Measurements from ENCODE around the gene GSTT2.

The GSTT2 gene

DNA sequence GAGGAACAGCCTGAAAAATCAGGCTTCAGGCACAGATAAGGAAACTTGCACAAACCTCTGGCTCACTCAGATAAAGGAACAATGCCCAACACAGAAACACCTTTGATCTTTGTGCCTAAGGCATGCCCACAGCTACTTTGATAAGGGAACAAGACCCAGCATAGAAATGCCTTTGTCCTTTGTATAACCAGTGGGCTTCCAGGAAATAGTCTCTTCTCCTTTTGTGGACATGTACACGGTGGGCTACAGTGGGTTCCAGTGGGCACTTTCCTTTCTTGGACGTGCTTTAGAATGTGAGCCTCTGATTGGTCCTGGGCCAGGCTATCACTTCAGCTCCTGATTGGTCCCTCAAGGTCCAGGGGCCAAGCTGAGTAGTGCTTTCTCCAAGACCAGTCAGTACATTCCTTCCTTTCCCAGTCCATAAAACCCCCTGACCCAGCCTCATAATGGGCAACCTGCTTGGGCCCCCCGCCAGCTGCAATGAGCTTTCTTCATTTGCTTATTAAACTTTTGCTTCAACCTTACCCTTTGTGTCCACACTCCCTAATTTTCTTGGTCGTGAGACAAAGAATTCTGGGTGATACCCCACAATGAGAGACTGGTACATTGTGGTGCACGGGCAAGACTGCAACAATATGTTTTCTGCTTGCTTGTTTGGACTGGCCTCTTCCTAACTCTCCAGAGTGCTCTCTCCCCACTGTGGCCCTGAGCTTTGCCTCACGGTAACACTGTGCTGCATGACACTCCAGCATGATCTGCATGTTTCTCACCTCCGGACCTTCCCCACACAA, 29.5 kb downstream of the GSTT2 start:
- DNase-seq = no peak

GRCh38 chr22:24010018-24010391, 30.1 kb downstream of the GSTT2 start:
- no peak for DNase-seq

DNA sequence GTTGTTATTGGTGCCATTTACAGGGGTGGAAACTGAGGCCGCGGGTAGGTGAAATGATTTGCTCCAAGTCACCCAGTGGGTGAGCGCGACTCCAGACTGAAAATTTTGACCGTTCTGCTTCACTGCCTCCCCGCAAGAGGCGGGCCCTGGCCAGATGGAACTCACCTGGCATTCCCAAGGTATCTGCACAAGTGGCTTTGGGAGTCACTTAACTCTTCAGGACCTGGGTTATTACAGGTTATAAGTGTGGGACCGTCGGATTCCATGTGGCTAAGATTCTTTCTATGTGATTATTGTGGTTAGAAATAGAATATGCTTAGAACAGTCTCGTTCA, 31.8 kb downstream of the GSTT2 start:
- no peak for DNase-seq

DNA sequence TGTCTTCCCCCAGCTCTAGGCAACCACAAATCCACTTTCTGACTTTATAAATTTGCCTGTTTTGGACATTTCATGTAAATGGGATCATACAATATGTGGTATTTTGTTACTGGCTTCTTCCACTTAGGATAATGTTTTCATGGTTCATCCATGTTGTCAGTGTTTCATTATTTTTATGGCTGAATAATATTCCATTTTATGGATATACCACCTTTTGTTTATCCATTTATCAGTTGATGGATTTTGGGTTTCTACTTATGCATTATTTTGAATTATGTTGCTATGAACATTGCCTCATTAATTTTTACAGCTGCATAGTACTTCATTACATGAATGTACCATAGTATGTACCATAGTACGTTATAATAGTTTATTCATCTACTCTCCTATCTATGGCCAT, 36.2 kb downstream of the GSTT2 start:
- DNase-seq = no peak

DNA sequence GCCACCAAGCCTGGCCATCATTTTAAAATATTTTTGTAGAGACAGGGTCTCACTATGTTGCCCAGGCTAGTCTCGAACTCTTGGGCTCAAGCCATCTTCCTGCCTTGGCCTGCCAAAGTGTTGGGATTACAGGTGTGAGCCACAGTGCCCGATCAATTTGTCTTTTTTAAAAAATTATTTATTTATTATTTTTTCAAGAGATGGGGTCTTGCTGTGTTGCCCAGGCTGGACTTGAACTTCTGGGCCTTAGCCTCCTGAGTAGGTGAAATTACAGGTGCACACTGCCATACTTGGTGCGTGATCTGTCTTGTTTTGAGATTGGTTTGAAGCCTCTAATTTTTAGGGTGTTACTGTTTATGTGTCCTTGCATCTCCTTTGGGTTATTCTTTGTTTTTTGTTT, 41.4 kb downstream of the GSTT2 start:
- DNase-seq = no peak

DNA sequence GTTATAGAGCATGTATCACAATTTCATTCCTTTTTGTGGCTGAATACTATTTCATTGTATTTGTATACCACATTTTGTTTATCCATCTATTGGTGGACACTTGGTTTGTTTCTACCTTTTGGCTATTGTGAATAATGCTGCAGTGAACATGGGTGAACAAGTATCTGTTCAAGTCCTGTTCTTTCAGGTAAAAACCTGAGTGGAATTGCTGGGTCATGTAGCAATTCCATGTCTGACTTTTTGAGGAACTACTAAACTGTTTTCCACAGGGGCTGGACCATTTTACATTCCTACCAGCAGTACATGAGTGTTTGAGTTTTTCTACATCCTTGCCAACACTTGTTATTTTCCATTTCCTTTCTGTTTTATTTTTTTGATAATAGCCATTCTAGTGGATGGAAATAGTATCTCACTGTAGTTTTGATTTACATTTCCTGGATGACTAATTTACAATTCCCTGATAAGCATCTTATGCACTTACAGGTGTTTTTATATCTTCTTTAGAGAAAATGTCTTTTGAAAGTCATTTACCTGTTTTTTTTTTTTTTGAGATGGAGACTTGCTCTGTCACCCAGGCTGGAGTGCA, 43.4 kb downstream of the GSTT2 start:
- DNase-seq = no peak

DNA sequence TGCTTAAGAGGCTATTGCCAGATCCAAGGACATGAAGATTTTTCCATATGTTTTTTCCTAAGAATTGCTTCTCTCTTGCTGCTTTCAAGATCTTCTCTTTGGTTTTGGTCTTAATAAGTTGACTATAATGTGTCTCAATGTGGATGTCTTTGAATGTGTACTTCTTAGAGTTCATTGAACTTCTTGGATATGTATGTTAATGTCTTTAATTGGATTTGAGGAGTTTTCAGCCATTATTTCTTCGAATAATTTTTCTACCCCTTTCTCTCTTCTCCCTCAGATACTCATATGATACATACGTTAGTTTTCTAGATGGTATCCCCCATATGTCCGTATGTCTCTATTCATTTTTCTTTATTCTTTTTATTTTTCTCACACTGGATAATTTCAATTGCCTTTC, 44.4 kb downstream of the GSTT2 start:
- DNase-seq = no peak

GRCh38 chr22:24025475-24025874, 45.5 kb downstream of the GSTT2 start:
- DNase-seq = no peak

- no peak for DNase-seq
Observed at GRCh38 chr22:24026056-24026455, 46.1 kb downstream of the GSTT2 start.

DNA sequence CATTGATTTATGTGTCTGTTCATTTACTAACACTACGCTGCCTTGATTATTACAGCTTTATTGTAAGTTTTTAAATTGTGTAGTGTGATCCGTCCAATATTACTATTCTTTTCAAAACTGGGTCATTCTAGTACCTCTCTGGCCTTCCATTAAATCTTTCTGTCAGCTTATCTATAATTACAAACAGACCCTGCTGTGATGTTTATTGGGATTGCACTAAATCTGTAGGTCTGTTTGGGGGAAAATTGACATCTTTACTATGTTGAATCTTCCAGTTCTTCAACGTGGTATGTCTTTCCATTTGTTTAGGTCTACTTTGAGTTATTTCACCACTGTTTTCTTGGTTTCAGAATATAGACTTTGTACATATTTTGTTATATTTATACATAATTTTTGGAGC, 46.8 kb downstream of the GSTT2 start:
- no peak for DNase-seq

- DNase-seq = no peak
Observed at GRCh38 chr22:24027389-24027975, 47.5 kb downstream of the GSTT2 start.

GRCh38 chr22:24027991-24028390, 48.1 kb downstream of the GSTT2 start:
- DNase-seq = no peak

- DNase-seq = no peak
Observed at GRCh38 chr22:24028533-24028932, 48.6 kb downstream of the GSTT2 start.

DNA sequence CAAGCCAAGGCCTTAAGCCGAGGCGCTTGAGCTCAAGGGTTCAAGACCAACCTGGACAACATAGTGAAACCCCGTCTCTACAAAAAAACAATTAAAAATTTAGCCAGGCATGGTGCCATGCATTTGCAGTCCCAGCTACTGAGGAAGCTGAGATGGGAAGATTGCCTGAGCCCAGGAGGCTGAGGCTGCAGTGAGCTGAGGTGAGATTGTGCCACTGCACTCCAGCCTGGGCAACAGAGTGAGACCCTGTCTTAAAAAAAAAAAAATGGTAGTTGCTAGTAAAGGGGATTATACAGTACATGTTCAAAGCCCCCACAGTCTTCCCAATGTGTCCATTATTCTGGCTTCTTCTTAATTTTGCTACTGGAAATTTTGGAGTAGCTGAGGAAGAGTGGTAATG, 49.4 kb downstream of the GSTT2 start:
- DNase-seq = no peak

- no peak for DNase-seq
Observed at GRCh38 chr22:24030186-24030702, 50.3 kb downstream of the GSTT2 start.

Data from 8988T (cell line).